ENCODE data around the gene MSI2.

The MSI2 gene

GRCh38 chr17:57329380-57330214, 73.3 kb downstream of the MSI2 start:
- H3K9me3 ChIP-seq (ENCODE audit: severe bottlenecking), result no peaks in the 10 kb centered on the region
- H3K27ac ChIP-seq, result no peak overlapping the region
- DNase-seq, result no peak
- TF ChIP-seq CTCF (IDR thresholded peaks at IDR 0.05; ENCODE audit: low read depth, low read length), result no peak
- no peak overlapping the region for H3K4me3 ChIP-seq (ENCODE audit: low read depth, low read length)
- H3K36me3 ChIP-seq, result peaks cover 54% of the 10 kb centered on the region
- H3K27me3 ChIP-seq (ENCODE audit: insufficient read depth, low read depth, severe bottlenecking), result no peaks in the 10 kb centered on the region

- H3K4me3 ChIP-seq (ENCODE audit: low read depth, low read length), result no peak overlapping the region
- no peak for DNase-seq
- no peaks in the 10 kb centered on the region for H3K9me3 ChIP-seq (ENCODE audit: severe bottlenecking)
- peaks cover 50% of the 10 kb centered on the region for H3K36me3 ChIP-seq
- TF ChIP-seq CTCF (IDR thresholded peaks at IDR 0.05; ENCODE audit: low read depth, low read length), result no peak
- no peak overlapping the region for H3K27ac ChIP-seq
- H3K27me3 ChIP-seq (ENCODE audit: insufficient read depth, low read depth, severe bottlenecking), result no peaks in the 10 kb centered on the region
Measured at GRCh38 chr17:57330587-57330986, 74.3 kb downstream of the MSI2 start.

- Histone ChIP-seq H3K36me3 (peaks cover 44% of the 10 kb centered on the region), H3K27ac (no peak overlapping the region), H3K27me3 (ENCODE audit: insufficient read depth, low read depth, severe bottlenecking) (no peaks in the 10 kb centered on the region), H3K4me3 (ENCODE audit: low read depth, low read length) (no peak overlapping the region), H3K9me3 (ENCODE audit: severe bottlenecking) (no peaks in the 10 kb centered on the region)
- DNase-seq, result no peak
- TF ChIP-seq CTCF (IDR thresholded peaks at IDR 0.05; ENCODE audit: low read depth, low read length), result no peak
Measured at GRCh38 chr17:57331423-57331822, 75.1 kb downstream of the MSI2 start.

- no peak overlapping the region for H3K4me3 ChIP-seq (ENCODE audit: low read depth, low read length)
- no peak for DNase-seq
- no peak for TF ChIP-seq CTCF (IDR thresholded peaks at IDR 0.05; ENCODE audit: low read depth, low read length)
- peaks cover 41% of the 10 kb centered on the region for H3K36me3 ChIP-seq
- no peaks in the 10 kb centered on the region for H3K27me3 ChIP-seq (ENCODE audit: insufficient read depth, low read depth, severe bottlenecking)
- H3K27ac ChIP-seq, result no peak overlapping the region
- no peaks in the 10 kb centered on the region for H3K9me3 ChIP-seq (ENCODE audit: severe bottlenecking)
Measured at GRCh38 chr17:57332501-57332900, 76.2 kb downstream of the MSI2 start.

GRCh38 chr17:57335195-57335792, 79.0 kb downstream of the MSI2 start:
- no peak for TF ChIP-seq CTCF (IDR thresholded peaks at IDR 0.05; ENCODE audit: low read depth, low read length)
- H3K27ac ChIP-seq, result no peak overlapping the region

More at GRCh38 chr17:57335195-57335792, 79.0 kb downstream of the MSI2 start:
- Histone ChIP-seq H3K9me3 (ENCODE audit: severe bottlenecking) (no peaks in the 10 kb centered on the region), H3K36me3 (peaks cover 47% of the 10 kb centered on the region), H3K4me3 (ENCODE audit: low read depth, low read length) (no peak overlapping the region), H3K27me3 (ENCODE audit: insufficient read depth, low read depth, severe bottlenecking) (no peaks in the 10 kb centered on the region)
- no peak for DNase-seq
